HT-29 (cell line): Measurements from ENCODE around the gene RNF26. TPM values are rescaled to one million over a fixed set of nuclear protein-coding genes. Genes with fewer than 3 reads are reported as not detected.

Experiments
- DNase-seq: peaks from one replicate; pipeline ENCODE4 v3.0.0-alpha.2; 2015; ENCODE audit warnings: low spot score
- total RNA-seq: library from RNA; depleted of rRNA; stranded (reverse); fragments of >200 nt; shearing (Covaris generic); gene quantifications from 2 replicates; pipeline ENCODE4 v1.2.3, GENCODE V29; 2014; rRNA removed

Gene RNF26
- total RNA-seq: 13.3 and 14.8 TPM in 2 replicates

GRCh38 chr11:119334174-119334930 lies at the start of gene RNF26:
TSS of gene RNF26 (plus strand) at chr11:119334527. CDS start at chr11:119335123, 596 bp downstream.
- DNase-seq: peak; percentile 98

DNA sequence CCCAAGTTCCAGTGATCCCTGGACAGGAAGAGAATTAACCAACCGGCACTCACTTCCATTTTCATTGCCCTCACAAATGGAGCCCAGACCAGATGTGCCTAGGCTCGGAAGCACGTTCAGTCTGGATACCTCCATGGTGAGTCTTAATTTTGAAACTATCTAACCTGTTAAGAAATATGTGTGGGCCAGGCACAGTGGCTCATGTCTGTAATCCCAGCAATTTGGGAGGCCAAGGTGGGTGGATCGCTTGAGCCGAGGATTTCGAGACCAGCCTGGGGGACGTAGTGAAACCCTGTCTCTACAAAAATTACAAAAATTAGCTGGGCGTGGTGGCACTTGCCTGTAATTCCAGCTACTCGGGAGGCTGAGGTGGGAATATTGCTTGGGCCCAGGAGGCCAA lies 48.9 kb upstream of the RNF26 start:
- DNase-seq: no peak

DNA sequence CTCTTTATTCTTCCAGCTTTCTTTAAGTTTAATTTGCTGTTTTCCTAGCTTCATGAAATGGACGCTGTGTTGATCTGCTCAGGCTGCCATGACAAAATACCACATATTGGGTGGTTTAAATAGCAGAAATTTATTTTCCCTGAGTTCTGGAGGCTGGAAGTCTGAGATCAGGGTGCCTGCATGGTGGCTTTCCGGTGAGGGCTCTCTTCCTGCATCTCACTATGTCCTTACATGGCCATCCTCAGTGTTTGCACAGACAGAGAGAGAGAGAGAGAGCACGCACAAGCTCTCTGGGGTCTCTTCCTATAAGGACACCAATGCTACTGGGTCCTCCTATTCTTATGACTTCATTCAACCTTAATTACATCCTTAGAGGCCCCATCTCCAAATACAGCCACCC lies 46.1 kb upstream of the RNF26 start:
- no peak for DNase-seq

DNA sequence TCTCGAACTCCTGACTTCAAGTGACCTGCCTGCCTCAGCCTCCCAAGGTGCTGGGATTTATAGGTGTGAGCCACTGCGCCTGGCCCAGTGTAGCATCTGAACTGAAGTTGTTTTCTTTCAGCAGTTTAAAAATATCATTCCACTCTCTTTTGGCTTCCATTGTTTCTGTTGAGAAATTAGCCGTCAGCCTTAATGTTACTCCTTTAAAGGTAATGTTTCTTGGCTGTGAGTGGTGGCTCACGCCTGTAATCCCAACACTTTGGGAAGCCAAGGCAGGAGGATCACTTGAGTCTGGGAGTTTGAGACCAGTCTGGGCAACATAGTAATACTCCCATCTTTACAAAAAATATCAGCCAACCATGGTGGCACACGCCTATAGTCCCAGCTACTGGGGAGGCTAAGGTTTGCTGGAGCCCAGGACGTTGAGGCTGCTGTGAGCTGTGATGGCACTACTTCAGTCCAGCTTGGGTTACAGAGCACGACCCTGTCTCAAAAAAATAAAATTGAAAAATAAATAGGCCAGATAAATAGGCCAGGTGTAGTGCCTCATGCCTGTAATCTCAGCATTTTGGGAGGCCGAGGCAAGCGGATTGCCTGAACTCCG lies 43.3 kb upstream of the RNF26 start:
- DNase-seq: no peak

DNA sequence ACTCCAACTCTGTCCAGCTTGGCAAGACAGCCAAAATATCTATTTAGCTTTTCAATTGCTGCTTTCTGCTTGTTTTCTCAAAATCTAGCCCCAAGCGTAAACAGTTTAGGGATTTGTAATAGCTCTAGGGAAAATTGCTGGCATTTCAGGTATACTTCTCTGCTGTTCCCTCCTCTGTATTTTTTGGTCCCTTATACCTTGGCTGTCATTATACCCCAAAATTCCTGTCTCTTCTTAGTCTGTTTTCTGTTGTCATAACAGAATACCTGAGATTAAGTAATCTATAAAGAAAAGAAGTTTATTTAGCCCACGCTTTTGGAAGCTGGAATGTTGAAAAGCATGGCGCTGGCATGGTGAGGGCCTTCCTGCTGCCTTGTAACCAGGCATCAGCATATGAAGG lies 40.9 kb upstream of the RNF26 start:
- DNase-seq: no peak

- DNase-seq: no peak
These were observed 39.1 kb upstream of the RNF26 start for GRCh38 chr11:119295178-119295577.

DNA sequence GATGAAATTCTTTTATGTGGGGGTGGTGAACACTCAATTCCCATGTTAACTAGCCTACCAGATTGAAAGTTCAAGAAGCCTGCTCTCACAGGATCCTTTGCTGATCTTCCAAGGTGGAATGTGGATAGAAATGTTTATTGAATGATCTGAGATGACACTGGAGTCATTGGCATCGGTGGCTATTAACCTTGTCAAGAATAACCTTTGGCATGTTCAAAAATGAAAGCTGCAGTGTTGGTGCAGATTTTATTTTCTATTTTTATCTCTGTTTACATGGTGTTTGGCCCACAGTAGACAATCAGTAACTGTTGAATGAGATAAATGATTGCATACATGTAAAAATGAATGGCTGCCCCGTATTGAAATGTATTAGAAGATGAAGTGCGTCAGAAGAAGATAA lies 36.4 kb upstream of the RNF26 start:
- no peak for DNase-seq

GRCh38 chr11:119298726-119299125 lies 35.6 kb upstream of the RNF26 start:
- DNase-seq: no peak

- no peak for DNase-seq
These were observed 34.9 kb upstream of the RNF26 start for GRCh38 chr11:119299416-119299815.

GRCh38 chr11:119300198-119300964 lies 33.9 kb upstream of the RNF26 start:
- DNase-seq: no peak

- DNase-seq: no peak
These were observed 31.1 kb upstream of the RNF26 start for GRCh38 chr11:119303227-119303718.

GRCh38 chr11:119305556-119306372 lies 28.6 kb upstream of the RNF26 start:
- DNase-seq: no peak

DNA sequence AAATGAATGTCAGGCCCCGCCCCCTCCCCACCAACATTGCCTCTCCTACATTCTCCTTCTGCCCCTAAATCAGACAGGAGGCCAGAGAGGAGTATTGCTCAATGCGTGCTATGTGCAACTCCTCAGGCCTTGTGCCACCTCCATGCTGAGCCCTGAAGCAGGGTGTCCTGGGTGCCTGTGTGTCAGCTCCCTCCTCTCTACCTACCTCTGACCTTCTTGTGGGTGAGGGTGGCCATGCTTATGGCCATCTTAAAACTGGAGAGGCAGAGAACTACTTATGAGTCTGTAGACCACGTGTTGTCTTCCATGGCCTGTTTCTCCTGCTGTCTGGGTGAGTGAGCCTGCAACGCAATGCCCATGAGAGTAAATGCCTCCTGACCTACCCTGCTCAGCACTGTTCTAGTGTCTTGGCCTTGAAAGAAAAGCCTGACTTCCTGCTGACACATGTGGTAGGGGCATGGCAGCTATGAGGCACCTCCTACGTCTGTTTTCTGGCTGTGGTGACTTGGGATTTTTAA lies 27.9 kb upstream of the RNF26 start:
- DNase-seq: no peak

DNA sequence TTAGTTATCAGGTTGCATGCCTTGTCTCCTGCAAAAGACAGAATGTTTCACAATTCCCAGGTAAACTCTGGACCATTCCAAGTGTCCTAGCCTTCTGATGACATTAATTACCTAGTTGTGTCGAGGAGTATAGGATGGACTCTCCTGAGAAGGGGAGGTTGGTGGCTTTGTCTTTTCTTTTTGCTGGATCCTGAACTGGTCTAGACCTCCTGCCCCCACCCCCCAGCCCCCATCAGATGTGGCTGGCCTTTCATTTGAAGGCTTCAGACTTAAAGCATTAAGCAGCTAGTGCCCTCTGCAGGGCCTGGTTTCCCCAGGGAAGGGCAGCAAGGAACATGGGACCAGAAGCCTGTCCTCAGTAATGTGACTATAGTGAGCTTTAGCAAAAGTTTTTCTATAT lies 27.1 kb upstream of the RNF26 start:
- DNase-seq: peak; percentile 9

- no peak for DNase-seq
These were observed 26.4 kb upstream of the RNF26 start for GRCh38 chr11:119307974-119308373.

GRCh38 chr11:119309411-119309810 lies 24.9 kb upstream of the RNF26 start:
- no peak for DNase-seq

DNA sequence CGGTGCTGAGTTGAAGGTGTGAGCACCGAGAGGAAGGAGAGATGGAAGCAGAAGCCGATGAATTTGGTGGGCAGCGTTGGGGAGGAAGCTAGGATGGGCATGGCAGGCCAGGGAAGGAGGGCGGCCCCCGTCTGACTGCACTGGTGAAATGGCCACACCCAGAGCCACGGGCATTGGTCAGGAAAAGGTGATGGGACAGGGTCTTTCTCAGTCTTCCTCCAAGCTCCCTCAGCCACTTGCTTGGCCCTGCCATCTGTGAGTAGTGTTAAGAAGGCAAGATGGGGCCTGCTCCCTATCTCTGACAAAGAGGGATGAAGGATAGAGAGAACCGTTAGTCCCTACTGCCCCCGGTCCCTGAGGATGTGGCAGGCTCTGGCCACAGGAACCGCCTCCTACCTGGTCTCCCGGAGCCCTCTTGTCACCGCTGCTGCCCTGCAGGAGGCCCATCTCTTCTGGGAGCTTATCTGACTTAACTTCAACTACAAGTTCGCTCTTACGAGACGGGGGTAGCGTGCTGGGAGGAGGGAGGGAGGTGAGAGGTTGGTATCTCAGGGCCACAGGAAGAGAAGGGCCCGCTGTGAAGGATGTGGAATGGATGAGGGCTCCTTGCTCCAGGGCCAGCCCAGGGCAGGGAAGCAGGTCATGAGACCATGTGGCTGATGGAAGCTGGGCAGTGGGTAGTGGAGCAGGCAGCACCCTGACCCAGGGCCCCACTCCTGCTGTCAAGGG lies 24.2 kb upstream of the RNF26 start:
- no peak for DNase-seq

- no peak for DNase-seq
These were observed 23.7 kb upstream of the RNF26 start for GRCh38 chr11:119310682-119311052.

- DNase-seq: no peak
These were observed 19.6 kb upstream of the RNF26 start for GRCh38 chr11:119314726-119315125.

DNA sequence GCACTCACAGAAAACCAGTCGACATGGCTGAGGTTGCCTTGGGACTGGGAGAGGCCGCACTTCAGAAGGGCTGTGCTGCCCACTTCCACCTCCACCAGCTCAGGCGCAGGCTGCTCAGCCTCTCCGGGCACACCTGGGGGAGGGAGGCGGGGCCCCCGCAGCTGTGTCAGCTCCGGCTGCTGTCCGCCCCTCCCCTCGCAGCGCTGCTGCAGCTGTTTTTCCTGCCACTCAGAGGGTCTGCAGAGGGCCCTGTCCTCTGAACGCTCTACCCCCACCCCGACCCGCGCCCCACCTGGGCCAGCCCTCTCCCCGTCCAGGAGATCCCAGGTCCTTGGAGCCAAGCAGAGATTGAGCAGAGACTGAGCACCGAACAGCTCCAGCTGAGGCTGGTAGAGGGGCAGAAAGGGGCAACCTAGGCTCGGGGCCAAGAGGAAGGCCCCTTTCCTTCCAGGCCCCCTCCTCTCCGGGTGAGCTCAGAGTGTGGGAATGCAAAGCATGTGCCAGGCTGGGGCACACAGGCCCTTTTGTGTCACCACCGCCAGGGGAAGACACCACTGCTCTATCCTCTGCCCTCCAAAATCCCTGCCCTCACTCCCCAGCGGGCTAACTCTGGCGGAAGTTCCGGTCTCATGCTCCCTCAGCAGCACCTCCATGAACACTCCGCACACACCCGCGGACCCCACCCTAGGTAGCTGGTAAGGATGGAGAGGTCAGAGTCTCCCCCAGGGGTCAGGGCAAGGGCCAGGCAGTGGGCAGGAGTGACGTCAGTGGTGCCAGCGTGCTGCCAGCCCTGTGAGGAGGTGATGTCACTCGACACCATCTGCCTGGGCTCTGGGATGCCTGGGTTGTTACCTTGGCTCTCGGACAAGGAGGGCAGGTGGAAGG lies 19.0 kb upstream of the RNF26 start:
- DNase-seq: peak; percentile 72
